ENCODE measurements around the gene COTL1.

COTL1 gene

GRCh38 chr16:84555418-84556196 lies 62.3 kb downstream of the COTL1 start:
- H3K27ac ChIP-seq (ENCODE audit: low read depth, low read length), result no peak overlapping the region
- no peaks in the 10 kb centered on the region for H3K79me1 ChIP-seq (ENCODE audit: low read length)
- WGBS (ENCODE audit: extremely low coverage, insufficient coverage, low lambda C conversion rate), result no CpG with 5 or more reads among the region's 19 CpGs
- H3K36me3 ChIP-seq (ENCODE audit: control insufficient read depth, insufficient read depth, low read length), result no peaks in the 10 kb centered on the region
- H3K4me2 ChIP-seq (ENCODE audit: low read length), result no peak overlapping the region
- H3K18ac ChIP-seq (ENCODE audit: low read length), result no peak overlapping the region
- no peaks in the 10 kb centered on the region for H3K4me1 ChIP-seq (ENCODE audit: control insufficient read depth, low read depth, low read length)
- H3K79me2 ChIP-seq (ENCODE audit: control insufficient read depth, insufficient read depth, low read length), result no peaks in the 10 kb centered on the region
- H3K56ac ChIP-seq (ENCODE audit: low read length), result no peak overlapping the region
- H2BK5ac ChIP-seq (ENCODE audit: low read length), result no peak overlapping the region
- no peak overlapping the region for H3K23ac ChIP-seq (ENCODE audit: low read length)
- H3K9ac ChIP-seq (ENCODE audit: low read length), result no peak overlapping the region
- H3K27me3 ChIP-seq (ENCODE audit: insufficient read depth, low read length, poor library complexity), result no peaks in the 10 kb centered on the region
- no peak overlapping the region for H3K4me3 ChIP-seq (ENCODE audit: low read length)
- H3K4ac ChIP-seq (ENCODE audit: low read depth, low read length), result no peak overlapping the region
- H2AK5ac ChIP-seq (ENCODE audit: low read length), result no peak overlapping the region
- no peak for DNase-seq
- no peak overlapping the region for H2BK120ac ChIP-seq (ENCODE audit: low read depth, low read length)
- no peak overlapping the region for H2BK15ac ChIP-seq (replicated peaks; ENCODE audit: low read depth)
- no peak overlapping the region for H4K5ac ChIP-seq (ENCODE audit: low read length)
- H4K8ac ChIP-seq (ENCODE audit: low read depth, low read length), result no peak overlapping the region

- no peaks in the 10 kb centered on the region for H3K27me3 ChIP-seq (ENCODE audit: insufficient read depth, low read length, poor library complexity)
- H3K23ac ChIP-seq (ENCODE audit: low read length), result no peak overlapping the region
- H3K4me1 ChIP-seq (ENCODE audit: control insufficient read depth, low read depth, low read length), result no peaks in the 10 kb centered on the region
- H3K4me3 ChIP-seq (ENCODE audit: low read length), result no peak overlapping the region
- no peak overlapping the region for H3K4me2 ChIP-seq (ENCODE audit: low read length)
- H2BK120ac ChIP-seq (ENCODE audit: low read depth, low read length), result no peak overlapping the region
- DNase-seq, result no peak
- H2AK5ac ChIP-seq (ENCODE audit: low read length), result no peak overlapping the region
- H2BK15ac ChIP-seq (replicated peaks; ENCODE audit: low read depth), result no peak overlapping the region
- WGBS (ENCODE audit: extremely low coverage, insufficient coverage, low lambda C conversion rate), result no CpG with 5 or more reads among the region's 11 CpGs
- no peaks in the 10 kb centered on the region for H3K79me1 ChIP-seq (ENCODE audit: low read length)
- H2BK5ac ChIP-seq (ENCODE audit: low read length), result no peak overlapping the region
- no peaks in the 10 kb centered on the region for H3K79me2 ChIP-seq (ENCODE audit: control insufficient read depth, insufficient read depth, low read length)
- no peak overlapping the region for H3K18ac ChIP-seq (ENCODE audit: low read length)
- no peak overlapping the region for H3K9ac ChIP-seq (ENCODE audit: low read length)
- H3K36me3 ChIP-seq (ENCODE audit: control insufficient read depth, insufficient read depth, low read length), result no peaks in the 10 kb centered on the region
- no peak overlapping the region for H3K4ac ChIP-seq (ENCODE audit: low read depth, low read length)
- no peak overlapping the region for H3K56ac ChIP-seq (ENCODE audit: low read length)
- no peak overlapping the region for H3K27ac ChIP-seq (ENCODE audit: low read depth, low read length)
- H4K8ac ChIP-seq (ENCODE audit: low read depth, low read length), result no peak overlapping the region
- H4K5ac ChIP-seq (ENCODE audit: low read length), result no peak overlapping the region
Measured at GRCh38 chr16:84554627-84555328, 63.1 kb downstream of the COTL1 start.

GRCh38 chr16:84553873-84554399 lies 63.9 kb downstream of the COTL1 start:
- H3K18ac ChIP-seq (ENCODE audit: low read length), result no peak overlapping the region
- H3K4ac ChIP-seq (ENCODE audit: low read depth, low read length), result no peak overlapping the region
- H2BK15ac ChIP-seq (replicated peaks; ENCODE audit: low read depth), result no peak overlapping the region
- no peak overlapping the region for H4K5ac ChIP-seq (ENCODE audit: low read length)
- no peaks in the 10 kb centered on the region for H3K27me3 ChIP-seq (ENCODE audit: insufficient read depth, low read length, poor library complexity)
- H3K56ac ChIP-seq (ENCODE audit: low read length), result no peak overlapping the region
- H3K9ac ChIP-seq (ENCODE audit: low read length), result no peak overlapping the region
- H3K79me1 ChIP-seq (ENCODE audit: low read length), result no peaks in the 10 kb centered on the region
- H4K8ac ChIP-seq (ENCODE audit: low read depth, low read length), result no peak overlapping the region
- H3K4me3 ChIP-seq (ENCODE audit: low read length), result no peak overlapping the region
- H3K4me2 ChIP-seq (ENCODE audit: low read length), result no peak overlapping the region
- no peak overlapping the region for H3K23ac ChIP-seq (ENCODE audit: low read length)
- no peak overlapping the region for H2AK5ac ChIP-seq (ENCODE audit: low read length)
- no peak overlapping the region for H3K27ac ChIP-seq (ENCODE audit: low read depth, low read length)
- WGBS (ENCODE audit: extremely low coverage, insufficient coverage, low lambda C conversion rate), result no CpG with 5 or more reads among the region's 11 CpGs
- H2BK5ac ChIP-seq (ENCODE audit: low read length), result no peak overlapping the region
- no peak for DNase-seq
- no peaks in the 10 kb centered on the region for H3K36me3 ChIP-seq (ENCODE audit: control insufficient read depth, insufficient read depth, low read length)
- no peaks in the 10 kb centered on the region for H3K4me1 ChIP-seq (ENCODE audit: control insufficient read depth, low read depth, low read length)
- H3K79me2 ChIP-seq (ENCODE audit: control insufficient read depth, insufficient read depth, low read length), result no peaks in the 10 kb centered on the region
- no peak overlapping the region for H2BK120ac ChIP-seq (ENCODE audit: low read depth, low read length)

- Histone ChIP-seq H3K27ac (ENCODE audit: low read depth, low read length) (no peak overlapping the region), H3K79me1 (ENCODE audit: low read length) (no peaks in the 10 kb centered on the region), H2AK5ac (ENCODE audit: low read length) (no peak overlapping the region), H3K23ac (ENCODE audit: low read length) (no peak overlapping the region), H3K56ac (ENCODE audit: low read length) (no peak overlapping the region), H3K9ac (ENCODE audit: low read length) (no peak overlapping the region), H3K36me3 (ENCODE audit: control insufficient read depth, insufficient read depth, low read length) (no peaks in the 10 kb centered on the region), H2BK15ac (replicated peaks; ENCODE audit: low read depth) (no peak overlapping the region), H3K27me3 (ENCODE audit: insufficient read depth, low read length, poor library complexity) (no peaks in the 10 kb centered on the region), H3K79me2 (ENCODE audit: control insufficient read depth, insufficient read depth, low read length) (no peaks in the 10 kb centered on the region), H2BK120ac (ENCODE audit: low read depth, low read length) (no peak overlapping the region), H3K4me1 (ENCODE audit: control insufficient read depth, low read depth, low read length) (no peaks in the 10 kb centered on the region), H4K5ac (ENCODE audit: low read length) (no peak overlapping the region), H3K4me2 (ENCODE audit: low read length) (no peak overlapping the region), H3K4ac (ENCODE audit: low read depth, low read length) (no peak overlapping the region), H4K8ac (ENCODE audit: low read depth, low read length) (no peak overlapping the region), H3K18ac (ENCODE audit: low read length) (no peak overlapping the region), H2BK5ac (ENCODE audit: low read length) (no peak overlapping the region), H3K4me3 (ENCODE audit: low read length) (no peak overlapping the region)
- WGBS (ENCODE audit: extremely low coverage, insufficient coverage, low lambda C conversion rate), result no CpG with 5 or more reads among the region's 4 CpGs
- DNase-seq, result no peak
Measured at GRCh38 chr16:84552135-84552534, 65.7 kb downstream of the COTL1 start.

- H3K27ac ChIP-seq (ENCODE audit: low read depth, low read length), result no peak overlapping the region
- no peaks in the 10 kb centered on the region for H3K79me2 ChIP-seq (ENCODE audit: control insufficient read depth, insufficient read depth, low read length)
- no peak for DNase-seq
- no peak overlapping the region for H2BK5ac ChIP-seq (ENCODE audit: low read length)
- H2BK120ac ChIP-seq (ENCODE audit: low read depth, low read length), result no peak overlapping the region
- no peak overlapping the region for H2BK15ac ChIP-seq (replicated peaks; ENCODE audit: low read depth)
- H4K8ac ChIP-seq (ENCODE audit: low read depth, low read length), result no peak overlapping the region
- H3K4ac ChIP-seq (ENCODE audit: low read depth, low read length), result no peak overlapping the region
- H4K5ac ChIP-seq (ENCODE audit: low read length), result no peak overlapping the region
- no peaks in the 10 kb centered on the region for H3K36me3 ChIP-seq (ENCODE audit: control insufficient read depth, insufficient read depth, low read length)
- H3K27me3 ChIP-seq (ENCODE audit: insufficient read depth, low read length, poor library complexity), result no peaks in the 10 kb centered on the region
- H3K79me1 ChIP-seq (ENCODE audit: low read length), result no peaks in the 10 kb centered on the region
- WGBS (ENCODE audit: extremely low coverage, insufficient coverage, low lambda C conversion rate), result no CpG with 5 or more reads among the region's 4 CpGs
- no peak overlapping the region for H3K23ac ChIP-seq (ENCODE audit: low read length)
- no peak overlapping the region for H2AK5ac ChIP-seq (ENCODE audit: low read length)
- no peak overlapping the region for H3K4me3 ChIP-seq (ENCODE audit: low read length)
- no peak overlapping the region for H3K9ac ChIP-seq (ENCODE audit: low read length)
- no peak overlapping the region for H3K18ac ChIP-seq (ENCODE audit: low read length)
- no peak overlapping the region for H3K56ac ChIP-seq (ENCODE audit: low read length)
- no peak overlapping the region for H3K4me2 ChIP-seq (ENCODE audit: low read length)
- H3K4me1 ChIP-seq (ENCODE audit: control insufficient read depth, low read depth, low read length), result no peaks in the 10 kb centered on the region
Measured at GRCh38 chr16:84550096-84550495, 67.8 kb downstream of the COTL1 start.
